ENCODE data around the gene OXSR1.
A peak's percentile ranks its signal among the peaks of the same experiment; 100 is the strongest.

The OXSR1 gene

GRCh38 chr3:38164952-38165721 is at the start of gene OXSR1:
OXSR1 (plus strand) TSS chr3:38165537; CDS start chr3:38165877, 340 bp downstream.
- peak; percentile 96 for DNase-seq

GRCh38 chr3:38115645-38116427 is 49.5 kb upstream of the OXSR1 start:
- DNase-seq = no peak

GRCh38 chr3:38116471-38117162 is 48.7 kb upstream of the OXSR1 start:
- no peak for DNase-seq

GRCh38 chr3:38117163-38117716 is 48.1 kb upstream of the OXSR1 start:
- DNase-seq = no peak

GRCh38 chr3:38117748-38118420 is 47.5 kb upstream of the OXSR1 start:
- DNase-seq = no peak

GRCh38 chr3:38118421-38119247 is 46.7 kb upstream of the OXSR1 start:
- no peak for DNase-seq

GRCh38 chr3:38119248-38119544 is 46.1 kb upstream of the OXSR1 start:
- no peak for DNase-seq

- no peak for DNase-seq
Observed at GRCh38 chr3:38119821-38120692, 45.3 kb upstream of the OXSR1 start.

- DNase-seq = no peak
Observed at GRCh38 chr3:38120693-38121450, 44.5 kb upstream of the OXSR1 start.

GRCh38 chr3:38121451-38121831 is 43.9 kb upstream of the OXSR1 start:
- no peak for DNase-seq

GRCh38 chr3:38121832-38122461 is 43.4 kb upstream of the OXSR1 start:
- DNase-seq = no peak

- no peak for DNase-seq
Observed at GRCh38 chr3:38122712-38123290, 42.5 kb upstream of the OXSR1 start.

- DNase-seq = no peak
Observed at GRCh38 chr3:38124324-38125122, 40.8 kb upstream of the OXSR1 start.

GRCh38 chr3:38125305-38126120 is 39.8 kb upstream of the OXSR1 start:
- no peak for DNase-seq

- DNase-seq = no peak
Observed at GRCh38 chr3:38126121-38126892, 39.0 kb upstream of the OXSR1 start.

- no peak for DNase-seq
Observed at GRCh38 chr3:38127611-38128302, 37.6 kb upstream of the OXSR1 start.

All from NCI-H2171 treated with DMSO at 0.1 percent for 48 hours (cell line).